ENCODE results near the gene SLC26A9. TPM values are rescaled to one million over a fixed set of nuclear protein-coding genes. Genes with fewer than 3 reads are reported as not detected.

The SLC26A9 gene
- total and polyA plus RNA-seq, 2 donors from 2014 or later, result 0.69 to 5.9 TPM

- Histone ChIP-seq H3K27me3 (ENCODE audit: control insufficient read depth, insufficient read depth, low read length) (no peaks in the 10 kb centered on the region), H3K9ac (ENCODE audit: low read length in 3 of 3) (no peak overlapping the region), H3K36me3 (ENCODE audit: control insufficient read depth in 2 of 3, insufficient read depth in 3 of 3, low read length in 3 of 3) (no peaks in the 10 kb centered on the region), H3K4me1 (ENCODE audit: control insufficient read depth in 2 of 3, insufficient read depth in 2 of 3, low read depth in 1 of 3, low read length in 3 of 3) (peaks cover 0 to 30% (median 23%) of the 10 kb centered on the region in 3 donors), H3K9me3 (ENCODE audit: control insufficient read depth in 2 of 3, insufficient read depth in 1 of 3, low read length in 3 of 3) (no peaks in the 10 kb centered on the region), H3K27ac (ENCODE audit: low read depth in 2 of 2, low read length in 2 of 2) (peak overlapping the region; percentile 29 to 75), H3K4me3 (ENCODE audit: low read length in 3 of 3) (no peak overlapping the region)
- DNase-seq, result no peak
- TF ChIP-seq CTCF (IDR thresholded peaks at IDR 0.05; ENCODE audit: borderline replicate concordance, extremely low read depth, insufficient read depth), result no peak
- no peak for FAIRE-seq
- intact Hi-C loops (cut with DNase I), result loop anchor here (5.0 kb wide), 1 partner anchor 63 kb away; no protein-coding TSS in a partner anchor
Measured at GRCh38 chr1:205914730-205915129, 28.5 kb downstream of the SLC26A9 start.

- DNase-seq (no peak), FAIRE-seq (no peak)
- intact Hi-C loops (cut with DNase I), result no loop called here
- TF ChIP-seq CTCF (IDR thresholded peaks at IDR 0.05; ENCODE audit: borderline replicate concordance, extremely low read depth, insufficient read depth), result no peak
- Histone ChIP-seq H3K27me3 (ENCODE audit: control insufficient read depth, insufficient read depth, low read length) (no peaks in the 10 kb centered on the region), H3K9me3 (ENCODE audit: control insufficient read depth in 2 of 3, insufficient read depth in 1 of 3, low read length in 3 of 3) (no peaks in the 10 kb centered on the region), H3K27ac (ENCODE audit: low read depth in 2 of 2, low read length in 2 of 2) (peak overlapping the region; percentile 29 to 75), H3K4me3 (ENCODE audit: low read length in 3 of 3) (no peak overlapping the region), H3K4me1 (ENCODE audit: control insufficient read depth in 2 of 3, insufficient read depth in 2 of 3, low read depth in 1 of 3, low read length in 3 of 3) (peaks cover 0 to 25% (median 20%) of the 10 kb centered on the region in 3 donors), H3K9ac (ENCODE audit: low read length in 3 of 3) (no peak overlapping the region), H3K36me3 (ENCODE audit: control insufficient read depth in 2 of 3, insufficient read depth in 3 of 3, low read length in 3 of 3) (no peaks in the 10 kb centered on the region)
Measured at GRCh38 chr1:205914155-205914507, 29.1 kb downstream of the SLC26A9 start.

- H3K27ac ChIP-seq (ENCODE audit: low read depth in 2 of 2, low read length in 2 of 2), result peak overlapping the region; percentile 29 to 75
- TF ChIP-seq CTCF (IDR thresholded peaks at IDR 0.05; ENCODE audit: borderline replicate concordance, extremely low read depth, insufficient read depth), result no peak
- FAIRE-seq, result no peak
Measured at GRCh38 chr1:205913451-205914154, 29.7 kb downstream of the SLC26A9 start.

More at GRCh38 chr1:205913451-205914154, 29.7 kb downstream of the SLC26A9 start:
- Histone ChIP-seq H3K36me3 (ENCODE audit: control insufficient read depth in 2 of 3, insufficient read depth in 3 of 3, low read length in 3 of 3) (no peaks in the 10 kb centered on the region), H3K9me3 (ENCODE audit: control insufficient read depth in 2 of 3, insufficient read depth in 1 of 3, low read length in 3 of 3) (no peaks in the 10 kb centered on the region), H3K4me1 (ENCODE audit: control insufficient read depth in 2 of 3, insufficient read depth in 2 of 3, low read depth in 1 of 3, low read length in 3 of 3) (peaks cover 0 to 25% (median 20%) of the 10 kb centered on the region in 3 donors), H3K4me3 (ENCODE audit: low read length in 3 of 3) (no peak overlapping the region), H3K9ac (ENCODE audit: low read length in 3 of 3) (no peak overlapping the region), H3K27me3 (ENCODE audit: control insufficient read depth, insufficient read depth, low read length) (no peaks in the 10 kb centered on the region)
- DNase-seq, result peak in 3 of 5 donors; percentile 29 to 70 (median 49)
- intact Hi-C loops (cut with DNase I), result no loop called here

Measured in kidney (tissue), 14 donors.